NCI-H128 (cell line): Measurements from ENCODE around the gene UBE2J1.
"Not testable (repeated sequence)": the region's sequence is repeated elsewhere in the genome, so short reads cannot be mapped to it uniquely, and the experiment has no call there.

Source experiments
- DNase-seq: peaks from one replicate; lab custom pipeline; 2025; ENCODE audit not compliant: unreplicated experiment; lab: John Stamatoyannopoulos, UW

The UBE2J1 gene, protein sequence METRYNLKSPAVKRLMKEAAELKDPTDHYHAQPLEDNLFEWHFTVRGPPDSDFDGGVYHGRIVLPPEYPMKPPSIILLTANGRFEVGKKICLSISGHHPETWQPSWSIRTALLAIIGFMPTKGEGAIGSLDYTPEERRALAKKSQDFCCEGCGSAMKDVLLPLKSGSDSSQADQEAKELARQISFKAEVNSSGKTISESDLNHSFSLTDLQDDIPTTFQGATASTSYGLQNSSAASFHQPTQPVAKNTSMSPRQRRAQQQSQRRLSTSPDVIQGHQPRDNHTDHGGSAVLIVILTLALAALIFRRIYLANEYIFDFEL

DNA sequence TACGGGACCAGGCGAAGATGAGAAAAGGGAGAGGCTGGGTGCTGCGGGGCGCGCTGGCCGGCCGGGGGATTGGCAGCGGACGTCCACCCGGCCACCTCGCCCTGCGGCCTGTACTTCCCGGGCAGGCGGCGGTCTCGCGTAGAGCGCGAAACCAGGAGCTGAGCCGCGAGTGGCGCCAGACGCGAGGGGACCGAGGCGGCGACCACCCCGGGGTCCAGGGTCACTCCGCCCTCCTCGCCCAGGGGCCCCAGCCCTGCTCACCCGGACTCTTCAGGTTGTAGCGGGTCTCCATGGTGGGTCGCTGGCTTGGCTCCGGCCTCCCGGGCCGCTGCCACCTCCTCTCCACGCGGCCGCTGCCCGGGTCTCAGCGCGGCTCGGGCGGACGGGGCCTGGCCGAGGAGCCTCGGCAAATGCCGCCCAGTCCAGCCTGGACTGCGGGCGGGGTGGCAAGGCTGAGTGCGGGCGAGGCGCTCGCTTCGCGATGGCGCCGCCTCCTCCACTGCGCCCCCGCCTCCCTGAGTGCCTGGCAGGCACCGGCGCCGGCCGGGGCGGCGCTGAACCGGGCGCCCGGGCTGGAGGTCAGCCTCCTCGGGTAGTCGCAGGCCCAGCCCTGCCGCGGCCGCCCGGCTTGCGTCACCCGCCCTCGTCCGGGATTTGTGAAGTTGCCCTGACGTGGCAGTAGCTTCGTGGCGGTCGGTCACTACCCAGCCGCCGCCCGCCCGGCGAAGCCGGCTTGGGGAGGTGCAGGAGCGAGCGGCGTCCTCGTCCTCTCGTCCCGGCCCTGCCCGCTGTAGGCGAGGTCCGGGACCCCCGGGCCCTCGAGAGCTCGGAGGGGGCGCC, at the start of gene UBE2J1:
Gene UBE2J1 (minus strand): TSS at position 445 of the 840 bp plus-strand sequence. CDS start 153 bp downstream, at position 292.
- peak; percentile 36 for DNase-seq

DNA sequence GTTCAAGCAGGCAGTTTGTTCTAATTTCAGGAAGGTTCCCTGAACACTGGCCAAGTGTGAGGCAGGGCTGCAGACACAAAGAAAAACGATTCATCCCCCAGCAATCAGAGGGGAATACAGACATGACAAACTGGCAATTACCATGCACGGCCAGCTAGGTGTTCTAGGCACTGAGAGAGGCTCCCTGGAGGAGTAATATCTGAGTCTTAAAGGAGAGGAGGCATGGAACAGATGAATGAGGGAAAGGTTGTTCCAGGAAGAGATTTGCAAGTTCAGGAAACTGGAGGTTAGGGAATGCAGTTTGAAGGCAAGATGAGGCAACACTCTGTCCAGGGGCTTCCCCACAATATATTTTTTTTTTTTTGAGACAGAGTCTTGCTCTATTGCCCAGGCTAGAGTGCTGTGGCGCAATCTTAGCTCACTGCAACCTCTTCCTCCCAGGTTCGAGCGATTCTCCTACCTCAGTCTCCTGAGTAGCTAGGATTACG, 48.4 kb upstream of the UBE2J1 start:
- no peak for DNase-seq

DNA sequence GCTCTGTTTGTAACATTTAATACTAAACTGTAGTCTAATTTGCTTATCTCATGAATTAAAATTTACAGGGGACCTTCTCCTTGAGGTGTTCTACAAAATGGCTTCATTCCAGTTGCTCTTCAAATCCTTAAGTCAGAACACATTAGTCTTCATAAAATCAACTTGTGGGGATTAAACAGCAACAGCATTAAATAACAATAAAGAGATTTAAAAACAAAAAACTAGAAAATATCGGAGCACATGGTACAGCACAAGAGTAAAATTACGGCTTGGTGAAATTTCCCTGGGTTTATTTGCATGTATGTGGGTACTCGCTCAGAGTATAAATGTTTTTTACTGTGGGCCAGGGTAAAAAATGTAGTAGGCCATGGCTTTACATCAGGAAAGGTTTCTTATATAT, 47.5 kb upstream of the UBE2J1 start:
- DNase-seq: no peak

DNA sequence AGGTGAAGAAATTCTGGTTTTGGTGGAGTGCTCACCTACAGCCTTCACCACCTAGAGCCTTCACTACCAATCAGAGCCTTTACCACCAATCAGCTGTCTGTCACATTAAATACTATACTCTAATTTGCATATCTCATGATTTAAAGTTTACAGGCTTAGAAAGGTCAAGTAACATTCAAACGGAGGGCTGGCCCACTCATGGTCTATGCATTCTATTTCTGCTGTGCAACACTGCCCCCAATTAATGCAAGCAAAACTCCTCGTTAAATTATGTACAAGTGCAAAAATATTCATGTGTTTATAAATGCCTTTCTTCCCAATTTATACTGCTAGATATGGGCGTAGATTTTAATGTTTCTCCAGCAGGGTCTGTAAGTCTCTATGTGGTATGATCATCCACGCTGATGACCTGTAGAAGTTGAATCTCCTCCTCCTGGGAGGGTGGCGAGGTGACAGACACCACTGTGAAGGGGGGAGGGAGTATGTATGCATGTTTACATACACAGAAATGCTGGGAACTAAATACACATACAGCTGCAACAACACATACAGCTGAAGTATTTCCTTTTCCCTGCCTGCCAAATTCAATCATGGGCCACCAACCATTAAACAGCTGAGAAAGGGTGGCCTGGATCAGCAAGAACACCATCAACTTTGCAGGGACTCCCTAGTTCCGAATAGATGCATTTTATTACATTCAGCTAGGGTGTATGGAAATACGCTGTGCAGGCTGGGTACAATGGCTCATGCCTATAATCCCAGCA, 46.4 kb upstream of the UBE2J1 start:
- no peak for DNase-seq

DNA sequence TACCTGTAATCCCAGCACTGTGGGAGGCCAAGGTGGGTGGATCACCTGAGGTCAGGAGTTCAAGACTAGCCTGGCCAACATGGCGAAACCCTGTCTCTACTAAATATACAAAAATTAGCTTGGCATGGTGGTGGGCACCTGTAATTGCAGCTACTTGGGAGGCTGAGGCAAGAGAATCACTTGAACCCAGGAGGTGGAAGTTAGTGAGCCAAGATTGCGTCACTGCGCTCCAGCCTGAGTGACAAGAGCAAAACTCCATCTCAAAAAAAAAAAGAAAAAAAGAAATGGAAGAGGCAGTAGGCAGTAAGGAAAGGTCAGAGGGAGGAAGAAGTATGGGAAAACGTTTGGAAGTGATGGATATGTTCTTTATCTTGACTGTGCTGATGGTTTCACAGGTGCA, 45.4 kb upstream of the UBE2J1 start:
- not testable (repeated sequence) for DNase-seq

DNA sequence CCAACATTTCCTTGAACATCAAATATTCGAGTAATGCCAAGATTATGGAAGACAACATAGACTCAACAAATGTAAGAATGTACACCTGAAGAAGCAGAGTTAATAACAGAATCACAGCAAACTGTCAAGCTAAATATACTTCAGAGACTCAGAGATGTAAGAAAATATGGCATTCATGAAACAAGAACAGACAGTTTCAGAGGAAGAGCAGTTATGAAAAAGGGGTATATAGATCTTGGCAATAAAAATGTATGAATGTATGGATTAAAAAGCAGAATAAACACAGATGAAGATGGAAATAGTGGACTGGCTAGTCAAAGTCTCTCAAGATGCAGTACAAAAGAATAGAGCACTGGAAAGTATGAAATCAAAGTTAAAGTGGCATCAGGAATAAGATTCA, 41.1 kb upstream of the UBE2J1 start:
- no peak for DNase-seq

DNA sequence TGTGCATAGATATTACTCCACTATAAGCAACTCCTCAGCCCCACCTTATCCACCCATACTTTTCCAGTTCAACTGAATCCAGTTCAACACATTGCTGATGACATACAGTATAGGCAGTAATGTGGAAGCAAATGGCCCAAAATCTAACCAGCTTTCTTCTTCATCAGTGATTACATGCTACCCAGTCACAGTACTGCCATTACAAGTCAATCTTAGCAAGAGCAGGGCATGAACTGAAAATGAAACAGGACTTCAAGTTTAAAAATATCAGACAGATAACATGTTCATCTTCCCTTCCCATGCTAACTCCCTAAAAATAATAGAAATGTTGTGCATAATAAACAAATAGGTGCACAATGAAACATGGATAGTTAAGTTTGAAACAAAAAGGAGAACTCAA, 40.3 kb upstream of the UBE2J1 start:
- DNase-seq: no peak

DNA sequence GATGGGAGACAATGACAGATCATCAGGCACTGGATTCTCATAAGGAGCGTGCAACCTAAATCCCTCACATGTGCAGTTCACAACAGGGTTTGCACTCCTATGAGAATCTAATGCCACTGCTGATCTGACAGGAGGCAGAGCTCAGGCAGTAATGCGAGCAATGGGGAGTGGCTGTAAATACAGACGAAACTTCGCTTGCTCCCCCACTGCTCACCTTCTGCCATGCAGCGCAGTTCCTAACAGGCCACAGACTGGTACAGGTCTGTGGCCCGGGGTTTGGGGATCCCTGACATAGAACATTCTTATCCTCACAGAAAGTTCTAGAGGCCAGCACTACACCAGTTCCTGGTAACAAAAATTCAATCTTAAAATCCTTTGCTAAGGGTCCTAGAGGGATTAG, 36.3 kb upstream of the UBE2J1 start:
- DNase-seq: no peak

DNA sequence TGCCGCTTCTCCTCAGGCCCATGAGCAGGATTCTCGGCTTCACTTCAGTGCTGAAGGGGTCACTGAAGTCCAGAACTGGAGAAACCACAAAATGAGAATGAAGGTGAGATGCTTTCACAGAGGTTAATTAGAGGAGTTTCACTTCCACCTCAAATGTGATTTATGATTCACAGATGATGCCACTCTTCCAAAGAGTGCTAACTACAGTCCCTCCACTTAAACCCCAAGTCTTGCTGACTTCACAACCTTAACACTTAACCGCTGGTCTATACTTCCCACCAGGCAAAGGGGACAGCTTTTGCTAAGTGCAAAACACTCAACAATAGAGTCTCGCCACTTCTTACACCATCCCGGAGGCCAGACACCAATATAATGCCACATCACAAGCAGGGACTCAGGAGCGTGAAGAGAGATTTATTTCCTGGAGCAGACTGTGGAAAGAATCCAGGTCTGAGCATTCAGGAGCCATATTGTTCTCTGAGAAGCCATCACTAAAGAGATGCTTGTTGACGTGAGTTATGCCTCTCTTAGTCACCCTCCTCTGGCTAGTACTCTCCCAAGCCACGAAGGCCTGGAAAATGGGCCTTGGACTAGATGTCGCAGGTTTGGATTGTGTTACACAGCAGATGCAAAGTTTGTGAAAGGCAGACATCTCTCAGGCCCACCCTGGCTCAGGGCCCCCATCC, 35.1 kb upstream of the UBE2J1 start:
- no peak for DNase-seq

DNA sequence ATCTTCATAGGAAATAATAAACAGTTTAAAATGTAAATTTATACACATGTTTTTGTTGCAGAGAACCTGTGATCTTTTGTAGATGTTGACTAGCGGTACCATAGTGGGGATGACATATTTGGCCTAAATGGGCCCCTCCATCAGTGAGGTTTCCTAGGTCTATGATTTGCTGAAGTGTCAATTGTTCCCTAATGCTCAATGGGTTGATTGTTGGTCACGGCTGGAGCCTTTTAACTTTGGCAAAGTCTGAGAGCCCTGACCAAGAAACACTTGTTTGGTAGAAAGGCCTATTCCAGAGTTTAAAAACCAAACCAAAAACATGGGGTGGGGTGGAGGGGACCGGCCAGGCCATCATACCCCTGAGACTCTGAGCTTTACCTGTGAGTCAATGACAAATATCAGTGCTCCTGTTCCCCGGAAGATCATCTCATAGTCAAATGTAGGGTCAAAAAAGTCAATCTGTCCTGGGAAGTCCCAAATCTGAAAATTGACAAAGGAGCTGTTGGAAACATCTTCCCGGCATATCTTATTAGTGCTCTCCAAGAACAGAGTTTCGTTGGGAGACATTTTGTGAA, 34.5 kb upstream of the UBE2J1 start:
- DNase-seq: no peak

DNA sequence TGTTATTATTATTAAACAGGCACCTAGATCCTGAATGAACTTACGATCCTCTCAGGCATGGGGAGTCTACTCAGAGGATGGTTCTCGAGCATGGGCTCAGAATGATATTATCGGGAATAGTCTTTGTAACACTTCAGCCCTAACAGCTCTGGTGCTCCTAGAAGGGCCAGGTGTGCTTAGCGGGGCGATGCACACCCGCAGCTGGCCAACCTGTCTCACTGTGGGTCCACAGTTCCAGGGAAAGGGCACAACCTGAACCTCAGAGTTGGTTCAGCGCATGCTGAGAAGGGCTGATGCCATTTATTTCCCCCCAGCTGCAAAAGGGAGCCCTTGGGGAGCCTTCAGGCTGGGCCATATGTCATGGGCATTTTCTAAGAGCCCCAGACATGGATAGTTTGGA, 33.3 kb upstream of the UBE2J1 start:
- no peak for DNase-seq

DNA sequence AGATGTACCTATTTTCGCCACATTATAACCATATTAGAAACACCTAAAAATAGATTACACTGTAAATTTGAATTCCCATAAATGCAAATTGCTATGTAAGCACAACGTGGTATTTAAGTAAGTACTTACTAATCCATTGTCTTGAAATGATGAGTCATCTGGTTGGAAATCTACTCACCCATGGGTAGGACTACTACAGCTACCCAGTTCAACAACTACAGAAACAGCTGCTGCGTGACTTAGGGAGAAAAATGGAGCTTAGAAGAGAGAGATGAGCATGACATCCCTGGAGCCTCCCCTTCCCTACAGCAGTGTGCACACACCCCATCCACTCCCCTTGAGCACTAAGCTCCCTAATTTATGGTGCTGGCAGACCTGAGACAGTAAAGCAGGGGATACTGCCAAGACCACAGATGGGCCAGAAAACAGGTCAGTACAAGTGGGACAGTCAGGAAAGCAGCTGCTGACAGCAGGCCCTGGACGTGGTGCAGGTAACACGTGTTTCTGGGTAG, 32.7 kb upstream of the UBE2J1 start:
- no peak for DNase-seq

DNA sequence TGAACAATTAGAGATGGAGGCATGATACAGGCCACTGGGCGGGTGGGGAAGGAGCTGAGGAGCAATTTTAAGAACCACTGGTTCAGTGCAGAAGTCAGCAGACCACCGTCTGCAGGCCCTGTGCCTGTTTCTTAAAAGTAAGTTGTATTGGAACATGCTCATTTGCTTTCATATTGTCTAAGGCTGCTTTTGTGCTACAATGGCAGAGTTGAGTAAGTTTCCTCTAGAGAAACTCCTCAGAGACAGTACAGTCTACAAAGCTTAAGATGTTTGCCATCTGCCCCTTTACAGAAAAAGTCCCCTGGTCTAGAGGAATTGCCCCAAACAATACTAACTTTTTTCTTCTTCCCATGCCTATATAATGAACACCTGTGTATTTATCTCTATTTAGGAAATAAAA, 28.5 kb upstream of the UBE2J1 start:
- DNase-seq: no peak

DNA sequence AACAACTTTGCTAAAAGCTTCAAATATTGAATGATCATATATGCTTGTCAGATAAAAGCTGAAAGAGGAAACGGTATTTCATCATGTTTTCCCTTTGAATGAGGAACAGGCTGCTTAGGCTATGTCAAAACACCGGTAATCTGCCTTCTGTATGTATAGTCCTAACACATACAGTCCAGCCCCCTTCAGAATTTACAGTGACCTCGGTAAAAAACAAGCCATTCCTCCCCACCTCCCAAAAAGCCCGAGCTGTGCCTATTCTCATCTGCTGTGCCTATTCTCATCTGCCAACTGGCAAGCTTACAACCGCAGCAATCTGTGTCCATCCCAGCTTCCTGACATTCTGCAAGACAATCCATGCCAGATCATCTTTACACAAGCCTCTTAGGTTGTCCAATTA, 26.8 kb upstream of the UBE2J1 start:
- no peak for DNase-seq

DNA sequence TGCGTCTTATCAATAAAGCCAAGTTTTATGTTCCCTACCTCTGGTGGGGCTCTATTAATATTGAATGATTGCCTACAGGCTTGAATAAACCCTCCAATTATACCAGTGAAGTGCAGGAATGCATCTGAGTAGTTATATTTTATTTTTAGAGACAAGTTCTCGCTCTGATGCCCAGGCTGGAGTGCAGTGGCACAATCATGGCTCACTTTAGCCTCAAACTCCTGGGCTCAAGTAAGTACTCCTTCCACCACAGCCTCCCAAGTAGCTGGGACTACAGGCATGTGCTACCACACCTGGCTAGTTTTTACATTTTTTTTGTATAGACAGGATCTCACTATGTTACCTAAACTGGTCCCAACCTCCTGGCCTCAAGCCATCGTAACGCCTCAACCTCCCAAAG, 26.1 kb upstream of the UBE2J1 start:
- DNase-seq: no peak

DNA sequence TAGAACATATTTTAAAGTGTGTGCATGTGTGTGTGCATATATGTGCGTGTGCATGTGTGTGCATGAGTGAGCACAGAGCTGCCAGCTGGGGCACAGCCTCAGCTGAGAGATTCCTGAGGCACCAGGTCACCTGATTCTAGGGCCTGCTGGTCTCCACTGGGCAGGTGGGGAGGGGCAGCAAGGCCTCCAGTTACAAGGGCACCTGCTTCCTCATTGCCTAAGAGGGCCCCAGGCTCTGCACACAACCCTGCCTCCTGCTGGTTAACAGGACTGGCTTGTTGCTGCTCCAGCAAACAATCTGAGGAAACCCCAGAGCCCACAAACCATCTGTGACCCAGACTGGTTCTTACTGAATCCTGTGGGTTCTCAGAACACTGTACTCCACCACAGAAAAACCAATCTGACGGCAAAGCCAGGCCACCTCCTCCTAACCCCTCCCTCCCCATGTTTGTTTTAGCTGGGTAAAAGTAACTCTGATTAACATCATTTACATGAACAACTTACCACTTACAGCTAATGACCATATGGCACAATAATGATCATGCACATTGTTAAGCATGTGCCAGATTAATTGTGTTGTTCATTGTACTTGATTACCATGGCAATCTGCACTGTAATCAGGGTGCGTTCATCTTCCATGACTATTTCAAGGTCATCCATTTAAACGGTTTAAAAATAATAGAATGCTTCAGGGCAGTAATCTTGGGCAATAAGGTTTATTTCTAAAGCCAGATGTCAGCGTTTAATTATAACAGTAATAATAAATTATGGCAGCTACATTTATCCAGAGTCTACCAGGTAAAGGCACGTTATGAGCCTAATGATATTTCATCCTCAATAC, 23.1 kb upstream of the UBE2J1 start:
- DNase-seq: peak; percentile 58

DNA sequence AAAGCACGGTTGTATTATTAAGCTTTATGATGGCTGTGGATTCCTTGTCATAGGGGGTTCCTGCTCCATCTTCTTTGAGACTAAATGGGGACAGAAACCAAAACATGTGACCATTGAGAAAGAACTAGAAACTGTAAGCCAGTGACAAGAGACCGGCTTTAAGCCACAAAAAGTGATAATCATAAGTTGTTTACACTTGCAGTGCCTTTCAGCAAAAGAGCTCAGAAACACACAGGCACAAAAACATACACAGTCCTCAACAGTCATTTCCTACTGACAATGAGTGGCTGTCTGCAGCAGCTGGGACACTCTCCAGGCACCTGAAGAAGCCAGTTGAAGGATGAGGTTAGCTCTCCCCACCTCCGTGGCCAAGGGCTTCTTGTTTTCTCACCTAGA, 20.0 kb upstream of the UBE2J1 start:
- no peak for DNase-seq

DNA sequence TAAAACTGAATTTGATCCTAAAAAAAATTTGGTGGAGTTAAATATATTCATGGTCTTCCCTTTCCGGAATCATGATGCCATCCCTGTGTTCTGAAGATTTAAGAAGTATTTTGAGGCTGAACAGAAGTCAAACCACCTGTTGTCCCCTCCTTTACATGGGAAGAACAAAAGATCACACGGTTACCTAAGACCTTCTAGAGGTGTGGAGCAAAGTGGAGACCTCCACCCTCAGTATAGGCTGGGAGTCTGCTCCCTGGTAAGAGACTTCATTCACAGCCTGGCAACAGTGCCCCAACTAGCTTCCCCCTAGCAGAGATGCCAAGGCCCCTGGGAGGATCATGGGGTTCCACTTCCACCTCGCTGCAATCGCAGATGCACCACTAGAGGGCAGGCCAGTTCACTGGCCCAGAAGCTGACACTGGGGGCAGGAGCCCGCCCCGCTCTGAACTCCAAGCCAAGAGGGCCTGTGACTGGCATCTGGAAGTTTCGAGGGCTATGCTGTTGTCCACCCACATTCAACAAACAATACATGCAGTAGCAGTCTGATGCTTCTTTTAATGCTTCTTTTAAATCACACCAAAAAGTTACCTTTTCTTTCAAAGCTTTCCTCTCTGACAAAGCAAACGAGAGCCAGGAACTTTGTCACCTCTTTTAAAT, 19.5 kb upstream of the UBE2J1 start:
- DNase-seq: peak; percentile 45

DNA sequence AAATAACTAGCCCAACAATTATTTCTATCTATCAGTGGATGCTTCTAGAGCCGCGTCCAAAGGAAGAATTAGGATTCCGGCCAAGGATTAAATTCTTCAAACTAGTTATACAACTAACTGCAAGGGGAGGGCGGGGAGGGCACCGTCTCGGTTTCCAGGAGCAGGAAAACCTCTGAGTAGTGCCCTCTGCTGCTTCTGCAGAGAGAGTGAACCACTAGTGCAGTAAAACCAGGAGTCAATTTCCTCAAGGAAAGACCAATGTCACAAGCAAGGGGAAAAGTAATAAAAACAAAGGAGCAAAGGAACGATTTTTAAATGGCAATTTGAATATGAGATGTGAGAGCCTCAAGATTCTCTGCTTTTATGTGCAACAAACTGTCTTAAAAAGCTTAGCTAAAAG, 16.5 kb upstream of the UBE2J1 start:
- no peak for DNase-seq
